Measurements from ENCODE around the gene CTNNA2. TPM values are rescaled to one million over a fixed set of nuclear protein-coding genes. Genes with fewer than 3 reads are reported as not detected.
A peak's percentile ranks its signal among the peaks of the same experiment; 100 is the strongest.

Gene CTNNA2
- total RNA-seq, 1 experiment from 2014 or later = not detected

- in situ Hi-C loops (cut with HindIII; ENCODE audit: low pct_unique_long_range_greater_than_20kb, low sequenced_read_pairs) = no loop called here
- DNase-seq (ENCODE audit: low read depth) = no peak
Measured at GRCh38 chr2:79596403-79596802, 83.6 kb downstream of the CTNNA2 start.

GRCh38 chr2:79604748-79605147, 91.9 kb downstream of the CTNNA2 start:
- in situ Hi-C loops (cut with HindIII; ENCODE audit: low pct_unique_long_range_greater_than_20kb, low sequenced_read_pairs) = no loop called here

GRCh38 chr2:79611448-79612016, 98.7 kb downstream of the CTNNA2 start:
- no peak for DNase-seq (ENCODE audit: low read depth)
- in situ Hi-C loops (cut with HindIII; ENCODE audit: low pct_unique_long_range_greater_than_20kb, low sequenced_read_pairs) = no loop called here

More at GRCh38 chr2:79604748-79605147, 91.9 kb downstream of the CTNNA2 start:
- no peak for DNase-seq (ENCODE audit: low read depth)

- in situ Hi-C loops (cut with HindIII; ENCODE audit: low pct_unique_long_range_greater_than_20kb, low sequenced_read_pairs) = no loop called here
- DNase-seq (ENCODE audit: low read depth) = no peak
Measured at GRCh38 chr2:79612999-79613398, 100.1 kb downstream of the CTNNA2 start.

GRCh38 chr2:79619442-79619841, 106.6 kb downstream of the CTNNA2 start:
- in situ Hi-C loops (cut with HindIII; ENCODE audit: low pct_unique_long_range_greater_than_20kb, low sequenced_read_pairs) = no loop called here
- no peak for DNase-seq (ENCODE audit: low read depth)

- DNase-seq (ENCODE audit: low read depth) = no peak
- in situ Hi-C loops (cut with HindIII; ENCODE audit: low pct_unique_long_range_greater_than_20kb, low sequenced_read_pairs) = no loop called here
Measured at GRCh38 chr2:79619976-79620375, 107.1 kb downstream of the CTNNA2 start.

GRCh38 chr2:79620679-79621078, 107.8 kb downstream of the CTNNA2 start:
- in situ Hi-C loops (cut with HindIII; ENCODE audit: low pct_unique_long_range_greater_than_20kb, low sequenced_read_pairs) = no loop called here

GRCh38 chr2:79621252-79621651, 108.4 kb downstream of the CTNNA2 start:
- in situ Hi-C loops (cut with HindIII; ENCODE audit: low pct_unique_long_range_greater_than_20kb, low sequenced_read_pairs) = no loop called here
- no peak for DNase-seq (ENCODE audit: low read depth)

More at GRCh38 chr2:79620679-79621078, 107.8 kb downstream of the CTNNA2 start:
- DNase-seq (ENCODE audit: low read depth) = peak; percentile 50

- DNase-seq (ENCODE audit: low read depth) = no peak
- in situ Hi-C loops (cut with HindIII; ENCODE audit: low pct_unique_long_range_greater_than_20kb, low sequenced_read_pairs) = no loop called here
Measured at GRCh38 chr2:79621755-79622154, 108.9 kb downstream of the CTNNA2 start.

GRCh38 chr2:79622508-79622907, 109.7 kb downstream of the CTNNA2 start:
- in situ Hi-C loops (cut with HindIII; ENCODE audit: low pct_unique_long_range_greater_than_20kb, low sequenced_read_pairs) = no loop called here
- DNase-seq (ENCODE audit: low read depth) = no peak

GRCh38 chr2:79627237-79627636, 114.4 kb downstream of the CTNNA2 start:
- in situ Hi-C loops (cut with HindIII; ENCODE audit: low pct_unique_long_range_greater_than_20kb, low sequenced_read_pairs) = no loop called here

GRCh38 chr2:79630060-79630459, 117.2 kb downstream of the CTNNA2 start:
- peak; percentile 56 for DNase-seq (ENCODE audit: low read depth)
- in situ Hi-C loops (cut with HindIII; ENCODE audit: low pct_unique_long_range_greater_than_20kb, low sequenced_read_pairs) = no loop called here

More at GRCh38 chr2:79627237-79627636, 114.4 kb downstream of the CTNNA2 start:
- no peak for DNase-seq (ENCODE audit: low read depth)

- no peak for DNase-seq (ENCODE audit: low read depth)
- in situ Hi-C loops (cut with HindIII; ENCODE audit: low pct_unique_long_range_greater_than_20kb, low sequenced_read_pairs) = no loop called here
Measured at GRCh38 chr2:79630972-79631557, 118.2 kb downstream of the CTNNA2 start.

GRCh38 chr2:79638410-79638809, 125.6 kb downstream of the CTNNA2 start:
- no peak for DNase-seq (ENCODE audit: low read depth)
- in situ Hi-C loops (cut with HindIII; ENCODE audit: low pct_unique_long_range_greater_than_20kb, low sequenced_read_pairs) = no loop called here

- no peak for DNase-seq (ENCODE audit: low read depth)
- in situ Hi-C loops (cut with HindIII; ENCODE audit: low pct_unique_long_range_greater_than_20kb, low sequenced_read_pairs) = no loop called here
Measured at GRCh38 chr2:79638954-79639353, 126.1 kb downstream of the CTNNA2 start.

- in situ Hi-C loops (cut with HindIII; ENCODE audit: low pct_unique_long_range_greater_than_20kb, low sequenced_read_pairs) = no loop called here
- no peak for DNase-seq (ENCODE audit: low read depth)
Measured at GRCh38 chr2:79640001-79640400, 127.2 kb downstream of the CTNNA2 start.

- in situ Hi-C loops (cut with HindIII; ENCODE audit: low pct_unique_long_range_greater_than_20kb, low sequenced_read_pairs) = no loop called here
Measured at GRCh38 chr2:79649531-79649930, 136.7 kb downstream of the CTNNA2 start.

GRCh38 chr2:79660557-79660956, 147.7 kb downstream of the CTNNA2 start:
- DNase-seq (ENCODE audit: low read depth) = no peak
- in situ Hi-C loops (cut with HindIII; ENCODE audit: low pct_unique_long_range_greater_than_20kb, low sequenced_read_pairs) = no loop called here

More at GRCh38 chr2:79649531-79649930, 136.7 kb downstream of the CTNNA2 start:
- no peak for DNase-seq (ENCODE audit: low read depth)

GRCh38 chr2:79665091-79665490, 152.2 kb downstream of the CTNNA2 start:
- in situ Hi-C loops (cut with HindIII; ENCODE audit: low pct_unique_long_range_greater_than_20kb, low sequenced_read_pairs) = no loop called here

GRCh38 chr2:79666430-79666829, 153.6 kb downstream of the CTNNA2 start:
- in situ Hi-C loops (cut with HindIII; ENCODE audit: low pct_unique_long_range_greater_than_20kb, low sequenced_read_pairs) = no loop called here

More at GRCh38 chr2:79665091-79665490, 152.2 kb downstream of the CTNNA2 start:
- no peak for DNase-seq (ENCODE audit: low read depth)

More at GRCh38 chr2:79666430-79666829, 153.6 kb downstream of the CTNNA2 start:
- DNase-seq (ENCODE audit: low read depth) = no peak
